Tibial nerve (tissue), 4 donors: ENCODE measurements around the gene SLC24A3. TPM values are rescaled to one million over a fixed set of nuclear protein-coding genes. Genes with fewer than 3 reads are reported as not detected.

Experiments
- DNase-seq, 2 donors: peaks; one replicate each; pipeline ENCODE4 v3.0.0-alpha.2; 2019; ENCODE audit warnings: low spot score in 2 of 2
- H3K27ac ChIP-seq, 4 donors: fragments of 200-600 bp; sonication (generic) in 3 of 4; one replicate each; pipeline ENCODE4 v1.5.1; 2017 to 2019; ENCODE audit warnings: mild to moderate bottlenecking in 1 of 4
- H3K27me3 ChIP-seq, 2 donors: fragments of 200-600 bp; sonication (generic) in 1 of 2; one replicate each; pipeline versions ENCODE4 v1.5.1 to v1.6.0; 2017 to 2019
- H3K36me3 ChIP-seq, 3 donors: fragments of 200-600 bp; sonication (generic); one replicate each; pipeline ENCODE4 v1.5.1; 2018 to 2019
- H3K4me1 ChIP-seq, 4 donors: fragments of 200-600 bp; sonication (generic) in 3 of 4; one replicate each; pipeline ENCODE4 v1.5.1; 2017 to 2019
- H3K4me3 ChIP-seq, 4 donors: fragments of 200-600 bp; sonication (generic) in 3 of 4; one replicate each; pipeline ENCODE4 v1.5.1; 2017 to 2019; ENCODE audit warnings: mild to moderate bottlenecking in 1 of 4, moderate library complexity in 1 of 4
- H3K9me3 ChIP-seq, 4 donors: fragments of 200-600 bp; sonication (generic) in 3 of 4; one replicate each; pipeline ENCODE4 v1.5.1; 2017 to 2019
- CTCF ChIP-seq, 5 experiments: fragments of 200-600 bp in 3 of 5; fragments of 450-650 bp in 2 of 5; sonication (generic) in 3 of 5; IDR thresholded peaks; one replicate each; pipeline ENCODE4 v1.5.1; 2016 to 2019; ENCODE audit warnings: antibody characterized with exemption in 5 of 5, mild to moderate bottlenecking in 3 of 5, moderate library complexity in 2 of 5
- EP300 ChIP-seq, 2 donors: sonication (generic); formaldehyde crosslinking; IDR thresholded peaks; one replicate each; pipeline ENCODE4 v1.6.1; 2017; ENCODE audit warnings: antibody characterized with exemption in 2 of 2, mild to moderate bottlenecking in 1 of 2
- POLR2A ChIP-seq, 2 donors: fragments of 450-650 bp; IDR thresholded peaks; one replicate each; pipeline ENCODE4 v1.6.1; 2017; ENCODE audit warnings: antibody characterized with exemption in 2 of 2, mild to moderate bottlenecking in 2 of 2, moderate library complexity in 2 of 2
- WGBS, 2 donors: methylation state at CpG; one replicate each; pipeline ENCODE4 v1.1.5; 2018; 5-methylcytosine and 5-hydroxymethylcytosine counted together
- total RNA-seq, 4 donors: library from RNA; depleted of rRNA; stranded (reverse); fragments of >200 nt; gene quantifications; one replicate each; pipeline ENCODE4 v1.1.0, GENCODE V29; 2016

SLC24A3 gene
- total RNA-seq, 4 donors from 2014 or later: 1.3 to 4.0 (median 2.7) TPM

- Histone ChIP-seq H3K27me3 (no peaks in the 10 kb centered on the region), H3K9me3 (no peaks in the 10 kb centered on the region), H3K4me1 (peaks cover 0 to 7% (median 0%) of the 10 kb centered on the region in 4 donors), H3K36me3 (no peaks in the 10 kb centered on the region), H3K4me3 (no peak overlapping the region), H3K27ac (no peak overlapping the region)
- TF ChIP-seq EP300 (IDR thresholded peaks at IDR 0.05): no peak
- no peak for TF ChIP-seq POLR2A (IDR thresholded peaks at IDR 0.05)
- no peak for TF ChIP-seq CTCF (IDR thresholded peaks at IDR 0.05)
- 88 to 94% methylated on average over 8 of the region's 8 CpGs for WGBS, 2 donors
- no peak for DNase-seq
These were observed 481.1 kb downstream of the SLC24A3 start for GRCh38 chr20:19693508-19693907.

GRCh38 chr20:19695081-19695480 lies 482.6 kb downstream of the SLC24A3 start:
- H3K4me3 ChIP-seq: no peak overlapping the region
- no peak overlapping the region for H3K27ac ChIP-seq
- no peak for TF ChIP-seq EP300 (IDR thresholded peaks at IDR 0.05)
- TF ChIP-seq CTCF (IDR thresholded peaks at IDR 0.05): no peak
- TF ChIP-seq POLR2A (IDR thresholded peaks at IDR 0.05): no peak
- H3K4me1 ChIP-seq: peaks cover 0 to 7% (median 0%) of the 10 kb centered on the region in 4 donors
- DNase-seq: no peak
- H3K9me3 ChIP-seq: no peaks in the 10 kb centered on the region
- no peaks in the 10 kb centered on the region for H3K36me3 ChIP-seq
- no peaks in the 10 kb centered on the region for H3K27me3 ChIP-seq
- WGBS, 2 donors: 69 to 85% methylated on average over 2 of the region's 2 CpGs

- WGBS, 2 donors: 89 to 90% methylated on average over 4 of the region's 4 CpGs
- H3K27ac ChIP-seq: no peak overlapping the region
- no peaks in the 10 kb centered on the region for H3K27me3 ChIP-seq
- TF ChIP-seq EP300 (IDR thresholded peaks at IDR 0.05) (no peak), POLR2A (IDR thresholded peaks at IDR 0.05) (no peak), CTCF (IDR thresholded peaks at IDR 0.05) (no peak)
- no peaks in the 10 kb centered on the region for H3K9me3 ChIP-seq
- no peak for DNase-seq
- H3K36me3 ChIP-seq: no peaks in the 10 kb centered on the region
- H3K4me1 ChIP-seq: peaks cover 0 to 7% (median 0%) of the 10 kb centered on the region in 4 donors
- no peak overlapping the region for H3K4me3 ChIP-seq
These were observed 484.2 kb downstream of the SLC24A3 start for GRCh38 chr20:19696620-19697019.

- DNase-seq: no peak
- Histone ChIP-seq H3K27ac (no peak overlapping the region), H3K9me3 (peaks cover 0 to under 1% (median 0%) of the 10 kb centered on the region in 4 donors), H3K27me3 (no peaks in the 10 kb centered on the region), H3K4me1 (peaks cover 0 to 5% (median 0%) of the 10 kb centered on the region in 4 donors), H3K4me3 (no peak overlapping the region), H3K36me3 (no peaks in the 10 kb centered on the region)
- TF ChIP-seq POLR2A (IDR thresholded peaks at IDR 0.05) (no peak), CTCF (IDR thresholded peaks at IDR 0.05) (no peak), EP300 (IDR thresholded peaks at IDR 0.05) (no peak)
- 93 to 98% methylated on average over 2 of the region's 2 CpGs for WGBS, 2 donors
These were observed 485.0 kb downstream of the SLC24A3 start for GRCh38 chr20:19697415-19697814.

GRCh38 chr20:19699180-19699971 lies 486.9 kb downstream of the SLC24A3 start:
- Histone ChIP-seq H3K36me3 (no peaks in the 10 kb centered on the region), H3K4me3 (no peak overlapping the region), H3K27ac (no peak overlapping the region), H3K9me3 (peaks cover 0 to 8% (median 0%) of the 10 kb centered on the region in 4 donors), H3K4me1 (no peaks in the 10 kb centered on the region), H3K27me3 (no peaks in the 10 kb centered on the region)
- no peak for DNase-seq
- TF ChIP-seq CTCF (IDR thresholded peaks at IDR 0.05) (no peak), POLR2A (IDR thresholded peaks at IDR 0.05) (no peak), EP300 (IDR thresholded peaks at IDR 0.05) (no peak)
- WGBS, 2 donors: 71 to 72% methylated on average over 4 of the region's 4 CpGs
